Skeletal muscle cell (primary cell): ENCODE results near the gene TMEM43.
A peak's percentile ranks its signal among the peaks of the same experiment; 100 is the strongest.
"Not testable (repeated sequence)": the region's sequence is repeated elsewhere in the genome, so short reads cannot be mapped to it uniquely, and the experiment has no call there.

Experiments
- DNase-seq: peaks from one replicate; pipeline ENCODE4 v3.0.0-alpha.2; 2010; ENCODE audit warnings: low read depth
- H3K4me3 ChIP-seq: 2 replicates; pipeline ENCODE4 v1.5.1; 2011; ENCODE audit warnings: low read depth, mild to moderate bottlenecking, control low read depth, low read length, moderate library complexity

TMEM43 gene

GRCh38 chr3:14124615-14125192 lies at the start of gene TMEM43, which contains the start of gene CHCHD4:
Gene TMEM43, plus strand, starts transcription at chr3:14125052. Its CDS starts 142 bp downstream, at chr3:14125194.
Gene CHCHD4, minus strand, starts transcription at chr3:14124870. Its CDS starts 194 bp downstream, at chr3:14124676.
- H3K4me3 ChIP-seq: peak within 1 kb of the TSS; percentile 98
- DNase-seq: peak; percentile 96

GRCh38 chr3:14075233-14075632 lies 49.6 kb upstream of the TMEM43 start:
- not testable (repeated sequence) for H3K4me3 ChIP-seq

GRCh38 chr3:14077310-14077709 lies 47.5 kb upstream of the TMEM43 start:
- no peak overlapping the region for H3K4me3 ChIP-seq
- no peak for DNase-seq

More at GRCh38 chr3:14075233-14075632, 49.6 kb upstream of the TMEM43 start:
- DNase-seq: not testable (repeated sequence)

- H3K4me3 ChIP-seq: no peak overlapping the region
- no peak for DNase-seq
Observed at GRCh38 chr3:14082108-14082657, 42.7 kb upstream of the TMEM43 start.

GRCh38 chr3:14087461-14087860 lies 37.4 kb upstream of the TMEM43 start:
- DNase-seq, H3K4me3 ChIP-seq: not testable (repeated sequence)

- not testable (repeated sequence) for DNase-seq, H3K4me3 ChIP-seq
Observed at GRCh38 chr3:14091959-14092358, 32.9 kb upstream of the TMEM43 start.

GRCh38 chr3:14092464-14092863 lies 32.4 kb upstream of the TMEM43 start:
- no peak for DNase-seq
- no peak overlapping the region for H3K4me3 ChIP-seq

GRCh38 chr3:14093831-14094230 lies 31.0 kb upstream of the TMEM43 start:
- H3K4me3 ChIP-seq: no peak overlapping the region
- DNase-seq: no peak

- no peak for DNase-seq
Observed at GRCh38 chr3:14096742-14097141, 28.1 kb upstream of the TMEM43 start.

GRCh38 chr3:14097616-14098391 lies 27.0 kb upstream of the TMEM43 start:
- H3K4me3 ChIP-seq: no peak overlapping the region
- no peak for DNase-seq

More at GRCh38 chr3:14096742-14097141, 28.1 kb upstream of the TMEM43 start:
- H3K4me3 ChIP-seq: no peak overlapping the region

GRCh38 chr3:14109821-14110220 lies 15.0 kb upstream of the TMEM43 start:
- not testable (repeated sequence) for H3K4me3 ChIP-seq, DNase-seq

- no peak for DNase-seq
Observed at GRCh38 chr3:14110699-14111098, 14.2 kb upstream of the TMEM43 start.

GRCh38 chr3:14113965-14114635 lies 10.8 kb upstream of the TMEM43 start:
- no peak for DNase-seq
- H3K4me3 ChIP-seq: no peak overlapping the region

More at GRCh38 chr3:14110699-14111098, 14.2 kb upstream of the TMEM43 start:
- H3K4me3 ChIP-seq: no peak overlapping the region

GRCh38 chr3:14117468-14118399 lies 7.1 kb upstream of the TMEM43 start:
- DNase-seq: no peak
- no peak overlapping the region for H3K4me3 ChIP-seq

- peak; percentile 56 for DNase-seq
- no peak overlapping the region for H3K4me3 ChIP-seq
Observed at GRCh38 chr3:14118400-14119381, 6.2 kb upstream of the TMEM43 start.

GRCh38 chr3:14119651-14120050 lies 5.2 kb upstream of the TMEM43 start:
- no peak overlapping the region for H3K4me3 ChIP-seq
- no peak for DNase-seq

GRCh38 chr3:14120111-14120920 lies 4.5 kb upstream of the TMEM43 start:
- DNase-seq: no peak

More at GRCh38 chr3:14120111-14120920, 4.5 kb upstream of the TMEM43 start:
- no peak overlapping the region for H3K4me3 ChIP-seq
